ENCODE data around the gene MSMO1.

MSMO1 gene

DNA sequence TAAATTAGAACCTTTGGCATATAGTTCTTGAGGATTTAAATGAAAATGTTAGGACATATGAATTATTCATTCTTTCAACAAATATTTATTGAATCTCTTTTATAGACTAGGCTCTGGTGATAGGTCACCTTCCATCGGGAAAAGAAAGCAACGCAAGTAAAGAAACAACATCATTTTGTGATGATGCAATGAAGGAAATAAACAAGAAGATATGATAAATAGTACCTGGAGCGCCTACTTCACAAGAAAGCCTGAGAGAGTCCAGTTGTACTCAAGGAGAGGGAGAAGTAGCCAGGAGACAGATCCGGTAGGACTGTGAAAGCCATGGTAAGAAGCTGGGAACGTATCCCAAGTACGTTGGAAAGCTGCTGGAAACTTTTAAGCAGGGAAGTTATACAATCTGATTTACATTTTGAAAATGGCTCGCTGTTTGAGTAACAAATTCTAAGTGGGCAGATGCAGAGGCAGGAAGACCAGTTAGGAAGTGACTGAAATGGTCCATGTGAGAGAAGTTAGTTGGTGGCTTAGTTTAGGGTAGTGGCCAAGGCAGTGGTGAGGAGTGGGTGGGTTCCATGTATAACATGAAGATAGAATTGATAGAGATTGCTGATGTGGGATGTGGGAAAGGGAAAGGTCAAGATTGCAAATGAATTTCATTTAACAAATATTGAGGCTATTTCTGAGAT, 33.7 kb downstream of the MSMO1 start:
- Histone ChIP-seq H3K36me3 (ENCODE audit: control insufficient read depth, insufficient read depth, low read length) (no peaks in the 10 kb centered on the region), H3K9me3 (ENCODE audit: control insufficient read depth, low read length) (no peaks in the 10 kb centered on the region), H3K4me1 (ENCODE audit: control insufficient read depth, insufficient read depth, low read length, poor library complexity, severe bottlenecking) (peaks cover 3% of the 10 kb centered on the region), H3K27ac (ENCODE audit: low read depth, low read length, severe bottlenecking) (no peak overlapping the region), H3K4me3 (ENCODE audit: extremely low read depth, insufficient read depth, low read length, poor library complexity, severe bottlenecking) (no peak overlapping the region)
- 93 to 94% methylated on average over 5 to 7 of the region's 7 CpGs for WGBS, 2 experiments (ENCODE audit: insufficient coverage in 2 of 2)

DNA sequence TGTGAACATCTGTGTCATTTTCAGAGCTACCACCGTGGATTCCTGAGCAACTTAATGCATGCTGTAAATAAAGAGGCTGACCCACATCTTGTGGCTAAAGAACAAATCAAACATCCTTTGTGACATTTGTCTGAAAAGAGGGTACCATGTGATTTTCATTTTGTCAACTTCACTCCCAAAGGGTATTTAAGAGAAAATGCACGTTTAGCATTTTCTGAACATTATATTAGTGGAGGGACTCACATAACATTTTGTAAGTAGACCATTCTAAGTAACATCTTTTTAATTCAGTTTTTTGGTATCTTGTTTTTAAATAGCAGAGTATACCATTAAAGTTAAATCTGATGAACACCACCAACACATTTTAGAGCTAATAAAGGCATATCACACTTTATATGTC, 34.3 kb downstream of the MSMO1 start:
- no peaks in the 10 kb centered on the region for H3K36me3 ChIP-seq (ENCODE audit: control insufficient read depth, insufficient read depth, low read length)
- H3K27ac ChIP-seq (ENCODE audit: low read depth, low read length, severe bottlenecking): no peak overlapping the region
- WGBS, 2 experiments (ENCODE audit: insufficient coverage in 2 of 2): 100% methylated on average over 1 of the region's 2 CpGs
- H3K4me3 ChIP-seq (ENCODE audit: extremely low read depth, insufficient read depth, low read length, poor library complexity, severe bottlenecking): no peak overlapping the region
- no peaks in the 10 kb centered on the region for H3K9me3 ChIP-seq (ENCODE audit: control insufficient read depth, low read length)
- peaks cover 3% of the 10 kb centered on the region for H3K4me1 ChIP-seq (ENCODE audit: control insufficient read depth, insufficient read depth, low read length, poor library complexity, severe bottlenecking)

DNA sequence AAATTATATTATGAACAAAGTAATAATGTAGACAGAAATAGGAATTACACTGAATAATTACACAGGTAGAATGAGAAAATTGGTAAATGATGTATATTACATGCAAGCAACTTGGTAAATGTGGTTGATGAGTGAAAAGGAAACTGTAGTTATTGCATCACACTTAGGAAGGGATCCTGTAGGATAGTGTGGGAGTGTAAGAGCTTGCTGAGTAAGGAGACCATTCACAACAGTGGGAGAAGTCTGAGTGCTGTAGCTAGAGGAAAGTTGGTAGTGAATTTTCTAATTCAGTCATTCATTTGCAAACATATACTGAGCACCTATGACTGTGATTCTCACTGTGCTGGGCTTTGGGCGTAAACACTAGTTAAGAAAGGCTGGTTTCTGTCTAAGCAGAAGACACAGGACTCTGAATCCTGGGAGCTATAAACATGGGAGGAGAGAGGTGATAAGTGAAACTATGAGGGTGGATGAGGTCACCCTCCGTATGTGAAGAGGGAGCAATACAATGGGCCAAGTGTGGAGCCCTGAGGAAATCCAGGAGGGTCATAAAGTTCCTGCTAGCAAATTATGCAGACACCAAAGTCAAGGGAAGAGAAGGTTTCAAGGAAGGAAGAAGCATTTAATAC, 37.1 kb downstream of the MSMO1 start:
- WGBS, 2 experiments (ENCODE audit: insufficient coverage in 2 of 2): 42 to 59% methylated on average over 2 of the region's 2 CpGs
- H3K4me3 ChIP-seq (ENCODE audit: extremely low read depth, insufficient read depth, low read length, poor library complexity, severe bottlenecking): no peak overlapping the region
- no peaks in the 10 kb centered on the region for H3K9me3 ChIP-seq (ENCODE audit: control insufficient read depth, low read length)
- H3K4me1 ChIP-seq (ENCODE audit: control insufficient read depth, insufficient read depth, low read length, poor library complexity, severe bottlenecking): peaks cover 3% of the 10 kb centered on the region
- H3K36me3 ChIP-seq (ENCODE audit: control insufficient read depth, insufficient read depth, low read length): no peaks in the 10 kb centered on the region
- peak overlapping the region; percentile 18 for H3K27ac ChIP-seq (ENCODE audit: low read depth, low read length, severe bottlenecking)

DNA sequence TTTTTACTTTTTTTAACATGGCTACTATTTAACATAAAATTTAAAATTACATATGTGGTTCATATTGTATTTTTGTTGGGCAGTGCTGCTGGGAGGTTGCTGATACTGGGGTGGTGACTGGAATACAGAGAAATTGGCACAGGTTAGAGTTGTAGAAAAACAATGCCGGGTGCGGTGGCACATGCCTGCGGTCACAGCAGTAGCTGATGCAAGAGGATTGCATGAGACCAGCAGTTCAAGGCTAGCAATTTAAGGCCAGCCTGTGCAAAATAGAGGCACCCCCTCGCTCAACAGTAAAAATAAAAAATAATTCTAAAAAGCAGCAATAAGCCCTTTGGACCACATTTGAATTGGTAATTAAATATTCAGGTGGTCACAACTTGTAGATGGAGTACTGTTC, 39.6 kb downstream of the MSMO1 start:
- no peaks in the 10 kb centered on the region for H3K36me3 ChIP-seq (ENCODE audit: control insufficient read depth, insufficient read depth, low read length)
- H3K27ac ChIP-seq (ENCODE audit: low read depth, low read length, severe bottlenecking): no peak overlapping the region
- no peak overlapping the region for H3K4me3 ChIP-seq (ENCODE audit: extremely low read depth, insufficient read depth, low read length, poor library complexity, severe bottlenecking)
- 97 to 100% methylated on average over 2 to 3 of the region's 4 CpGs for WGBS, 2 experiments (ENCODE audit: insufficient coverage in 2 of 2)
- H3K9me3 ChIP-seq (ENCODE audit: control insufficient read depth, low read length): no peaks in the 10 kb centered on the region
- H3K4me1 ChIP-seq (ENCODE audit: control insufficient read depth, insufficient read depth, low read length, poor library complexity, severe bottlenecking): peaks cover 3% of the 10 kb centered on the region

DNA sequence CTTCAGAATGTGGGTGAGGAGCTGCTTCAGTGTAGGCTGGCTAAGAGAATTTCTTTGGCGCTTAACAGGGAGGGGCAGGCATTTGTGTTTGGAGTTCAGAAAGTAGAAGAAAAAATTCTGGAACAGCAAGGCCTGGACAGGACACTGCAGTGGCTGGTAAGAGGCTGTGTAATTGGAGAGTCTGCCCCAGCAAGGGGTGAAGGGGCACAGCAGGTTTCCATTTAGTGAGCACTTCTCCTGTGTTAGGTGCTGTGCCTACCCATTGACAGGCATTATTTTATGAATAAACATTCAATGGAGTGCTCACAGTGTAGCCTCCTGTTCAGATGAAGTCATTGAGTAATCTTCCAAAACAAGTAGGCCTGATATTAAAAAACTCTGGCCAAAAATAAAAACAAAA, 40.6 kb downstream of the MSMO1 start:
- 89 to 91% methylated on average over 1 of the region's 1 CpG for WGBS, 2 experiments (ENCODE audit: insufficient coverage in 2 of 2)
- peaks cover 3% of the 10 kb centered on the region for H3K4me1 ChIP-seq (ENCODE audit: control insufficient read depth, insufficient read depth, low read length, poor library complexity, severe bottlenecking)
- H3K9me3 ChIP-seq (ENCODE audit: control insufficient read depth, low read length): no peaks in the 10 kb centered on the region
- no peak overlapping the region for H3K4me3 ChIP-seq (ENCODE audit: extremely low read depth, insufficient read depth, low read length, poor library complexity, severe bottlenecking)
- no peak overlapping the region for H3K27ac ChIP-seq (ENCODE audit: low read depth, low read length, severe bottlenecking)
- no peaks in the 10 kb centered on the region for H3K36me3 ChIP-seq (ENCODE audit: control insufficient read depth, insufficient read depth, low read length)

DNA sequence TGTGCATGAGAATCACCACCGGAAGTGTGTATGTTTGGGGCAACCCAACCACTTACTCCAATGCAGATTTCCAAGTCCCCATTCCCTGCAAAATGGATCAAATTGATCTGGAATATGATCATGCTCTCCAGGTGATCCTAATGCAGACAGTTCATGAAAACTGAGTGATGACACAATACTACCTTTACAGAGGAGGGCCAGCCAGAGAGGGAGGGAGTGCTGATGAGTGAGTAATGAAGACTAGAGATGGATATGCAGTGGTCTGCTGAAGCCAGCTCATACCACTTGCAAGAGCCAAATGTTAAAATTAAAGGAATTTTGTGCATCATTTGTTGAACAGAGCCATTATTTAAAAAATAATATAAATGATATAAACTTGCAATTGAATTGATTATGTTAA, 41.1 kb downstream of the MSMO1 start:
- H3K36me3 ChIP-seq (ENCODE audit: control insufficient read depth, insufficient read depth, low read length): no peaks in the 10 kb centered on the region
- H3K9me3 ChIP-seq (ENCODE audit: control insufficient read depth, low read length): no peaks in the 10 kb centered on the region
- H3K27ac ChIP-seq (ENCODE audit: low read depth, low read length, severe bottlenecking): no peak overlapping the region
- 100% methylated on average over 1 of the region's 1 CpG; no CpG with 5 or more reads in 1 of the 2 experiments for WGBS, 2 experiments (ENCODE audit: insufficient coverage in 2 of 2)
- no peak overlapping the region for H3K4me3 ChIP-seq (ENCODE audit: extremely low read depth, insufficient read depth, low read length, poor library complexity, severe bottlenecking)
- peaks cover 3% of the 10 kb centered on the region for H3K4me1 ChIP-seq (ENCODE audit: control insufficient read depth, insufficient read depth, low read length, poor library complexity, severe bottlenecking)

DNA sequence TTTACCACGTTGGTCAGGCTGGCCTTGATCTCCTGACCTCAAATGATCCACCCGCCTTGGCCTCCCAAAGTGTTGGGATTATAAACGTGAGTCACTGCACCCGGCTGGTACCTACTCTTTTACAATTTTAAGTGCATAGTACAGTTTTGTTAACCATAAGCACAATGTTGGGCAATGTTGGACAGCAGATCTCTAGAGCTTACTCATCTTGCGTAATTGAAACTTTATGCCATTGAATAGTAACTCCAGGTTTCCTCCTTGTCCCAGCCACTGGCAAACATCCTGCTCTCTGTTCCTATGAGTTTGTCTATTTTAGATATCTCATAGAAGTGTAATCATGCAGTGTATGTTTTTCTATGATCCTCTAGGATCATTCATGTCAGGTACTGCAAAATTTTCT, 42.1 kb downstream of the MSMO1 start:
- Histone ChIP-seq H3K36me3 (ENCODE audit: control insufficient read depth, insufficient read depth, low read length) (no peaks in the 10 kb centered on the region), H3K27ac (ENCODE audit: low read depth, low read length, severe bottlenecking) (no peak overlapping the region), H3K9me3 (ENCODE audit: control insufficient read depth, low read length) (no peaks in the 10 kb centered on the region), H3K4me3 (ENCODE audit: extremely low read depth, insufficient read depth, low read length, poor library complexity, severe bottlenecking) (no peak overlapping the region), H3K4me1 (ENCODE audit: control insufficient read depth, insufficient read depth, low read length, poor library complexity, severe bottlenecking) (peaks cover 3% of the 10 kb centered on the region)
- 82 to 100% methylated on average over 2 to 5 of the region's 5 CpGs for WGBS, 2 experiments (ENCODE audit: insufficient coverage in 2 of 2)

DNA sequence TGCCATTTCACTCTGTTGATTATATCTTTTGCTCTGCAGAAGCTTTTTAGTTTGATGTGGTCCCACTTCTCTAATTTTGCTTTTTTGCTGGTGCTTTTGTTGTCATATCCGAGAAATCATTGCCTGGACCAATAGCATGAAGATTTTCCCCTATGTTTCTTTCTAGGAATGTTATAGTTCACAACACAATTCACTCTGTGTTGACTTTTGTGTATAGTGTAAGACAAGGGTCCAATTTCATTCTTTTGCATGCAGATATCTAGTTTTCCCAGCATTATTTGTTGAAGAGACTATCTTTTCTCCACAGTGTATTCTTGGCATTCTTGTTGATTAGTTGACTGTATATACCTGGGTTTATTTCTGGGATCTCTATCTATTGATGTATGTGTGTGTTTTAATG, 43.1 kb downstream of the MSMO1 start:
- H3K27ac ChIP-seq (ENCODE audit: low read depth, low read length, severe bottlenecking): no peak overlapping the region
- no peaks in the 10 kb centered on the region for H3K4me1 ChIP-seq (ENCODE audit: control insufficient read depth, insufficient read depth, low read length, poor library complexity, severe bottlenecking)
- WGBS, 2 experiments (ENCODE audit: insufficient coverage in 2 of 2): no CpG with 5 or more reads among the region's 1 CpG
- no peak overlapping the region for H3K4me3 ChIP-seq (ENCODE audit: extremely low read depth, insufficient read depth, low read length, poor library complexity, severe bottlenecking)
- no peaks in the 10 kb centered on the region for H3K9me3 ChIP-seq (ENCODE audit: control insufficient read depth, low read length)
- H3K36me3 ChIP-seq (ENCODE audit: control insufficient read depth, insufficient read depth, low read length): no peaks in the 10 kb centered on the region

DNA sequence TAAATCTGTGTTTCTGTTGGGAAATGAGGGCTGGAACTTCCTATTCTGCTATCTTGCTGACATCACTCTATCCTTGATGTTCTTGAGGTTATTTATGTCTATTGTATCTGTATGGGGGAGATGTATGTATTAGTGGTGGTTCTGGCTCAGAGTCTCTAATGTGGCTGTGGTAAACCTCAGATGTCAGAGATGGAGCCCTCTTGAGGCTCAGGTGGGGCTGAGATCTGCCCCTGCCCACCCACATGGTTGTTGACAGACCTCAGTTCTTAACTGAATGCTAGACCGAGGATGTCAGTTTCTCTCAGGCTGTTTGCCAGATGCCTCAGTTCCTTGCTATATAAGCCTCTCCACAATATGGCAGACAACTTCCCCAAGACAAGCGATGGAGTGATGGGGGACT, 48.0 kb downstream of the MSMO1 start:
- Histone ChIP-seq H3K4me3 (ENCODE audit: extremely low read depth, insufficient read depth, low read length, poor library complexity, severe bottlenecking) (no peak overlapping the region), H3K4me1 (ENCODE audit: control insufficient read depth, insufficient read depth, low read length, poor library complexity, severe bottlenecking) (no peaks in the 10 kb centered on the region), H3K36me3 (ENCODE audit: control insufficient read depth, insufficient read depth, low read length) (no peaks in the 10 kb centered on the region), H3K27ac (ENCODE audit: low read depth, low read length, severe bottlenecking) (no peak overlapping the region), H3K9me3 (ENCODE audit: control insufficient read depth, low read length) (no peaks in the 10 kb centered on the region)
- whole genome bisulfite sequencing, 2 experiments (ENCODE audit: insufficient coverage in 2 of 2): no CpG with 5 or more reads among the region's 2 CpGs

DNA sequence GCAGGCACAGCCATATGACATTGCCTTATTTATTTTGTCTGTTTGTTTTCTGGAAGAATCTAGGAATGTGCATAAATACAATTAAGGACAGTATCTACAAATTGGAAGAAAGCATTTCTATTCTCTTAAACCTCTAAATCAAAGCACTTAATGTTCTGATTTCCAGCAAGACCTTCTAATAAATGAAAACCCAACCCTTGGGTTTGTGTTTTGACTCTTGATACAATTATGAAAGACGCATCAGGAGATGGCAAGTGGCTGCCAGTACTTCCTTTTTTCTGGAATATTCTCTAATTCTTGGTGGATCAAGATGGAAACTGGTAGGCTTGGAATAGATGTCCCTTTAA, 50.9 kb downstream of the MSMO1 start:
- peaks cover 14% of the 10 kb centered on the region for H3K4me1 ChIP-seq (ENCODE audit: control insufficient read depth, insufficient read depth, low read length, poor library complexity, severe bottlenecking)
- peak overlapping the region; percentile 50 for H3K4me3 ChIP-seq (ENCODE audit: extremely low read depth, insufficient read depth, low read length, poor library complexity, severe bottlenecking)
- no peaks in the 10 kb centered on the region for H3K9me3 ChIP-seq (ENCODE audit: control insufficient read depth, low read length)
- WGBS, 2 experiments (ENCODE audit: insufficient coverage in 2 of 2): 100% methylated on average over 1 of the region's 1 CpG; no CpG with 5 or more reads in 1 of the 2 experiments
- no peak overlapping the region for H3K27ac ChIP-seq (ENCODE audit: low read depth, low read length, severe bottlenecking)
- H3K36me3 ChIP-seq (ENCODE audit: control insufficient read depth, insufficient read depth, low read length): no peaks in the 10 kb centered on the region

All from mesodermal cell (in vitro differentiated cells).